ENCODE data around the gene IPO8.
A peak's percentile ranks its signal among the peaks of the same experiment; 100 is the strongest.

IPO8 gene

DNA sequence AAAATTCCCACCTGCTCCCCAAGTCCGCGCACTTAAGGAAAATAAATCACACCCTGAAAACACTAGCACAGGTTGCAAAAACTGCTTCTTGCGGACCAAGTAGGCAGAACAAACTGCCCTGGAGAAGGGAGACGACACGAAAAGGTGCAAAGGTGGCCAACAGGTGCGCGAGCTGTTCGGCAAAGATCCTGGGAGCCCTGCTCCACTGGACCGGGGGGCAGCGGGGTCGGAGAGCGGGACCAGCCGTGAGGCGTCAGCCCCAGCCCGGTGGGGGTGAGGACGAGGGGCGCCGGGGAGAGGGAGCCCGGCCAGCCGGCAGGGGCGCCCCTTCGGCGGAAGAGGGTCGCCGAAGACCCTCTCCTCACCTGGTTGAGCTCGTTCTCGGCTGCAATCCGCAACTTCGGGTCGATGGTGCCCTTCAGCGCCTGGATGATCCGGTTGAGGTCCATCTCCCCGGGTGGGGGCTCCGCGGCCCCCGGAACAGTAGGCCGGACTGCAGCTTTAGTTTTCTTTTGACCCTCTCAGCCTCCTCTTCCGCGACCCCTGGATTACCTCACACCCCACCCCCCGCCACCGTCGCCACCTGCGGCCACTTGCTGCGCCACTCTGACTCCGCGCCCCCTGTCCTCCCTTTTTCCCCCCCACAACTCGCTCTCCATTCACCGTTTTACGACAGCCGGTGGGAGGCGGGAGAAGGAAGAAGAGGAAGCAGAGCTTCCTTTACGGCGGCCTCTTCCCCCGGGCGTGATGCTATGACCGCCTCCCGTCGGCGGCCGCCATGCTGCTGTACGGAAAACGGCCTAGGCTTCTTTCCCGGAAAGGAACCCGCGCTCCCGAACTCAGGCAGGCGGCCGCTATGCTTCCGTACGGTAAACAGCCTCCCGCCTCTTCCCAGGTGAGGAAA is at the start of gene IPO8:
IPO8 (minus strand) TSS at position 671 of the 904 bp plus-strand sequence; CDS start at position 449, 222 bp downstream.
- DNase-seq (ENCODE audit: low read depth in 1 of 2, low spot score in 1 of 2) = peak; percentile 68 to 70

DNA sequence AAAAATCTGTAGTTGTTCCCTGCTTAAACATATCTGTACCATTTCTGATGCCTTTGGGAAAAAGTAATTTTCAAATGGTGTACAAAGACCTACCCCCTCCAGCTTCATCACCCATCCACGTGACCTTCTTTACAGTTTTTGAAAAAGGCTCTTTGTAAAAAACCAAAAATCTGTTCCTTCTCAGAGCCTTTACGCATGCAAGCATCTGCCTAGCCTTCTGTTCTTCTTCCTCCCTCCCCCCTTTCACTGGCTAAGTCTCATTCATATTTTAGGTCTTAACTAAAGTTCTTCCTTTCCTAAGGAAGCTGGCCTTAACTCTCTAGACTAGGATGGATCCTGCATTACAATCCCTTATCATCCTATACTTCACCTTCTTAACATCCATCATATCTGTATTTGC is 48.7 kb upstream of the IPO8 start:
- DNase-seq (ENCODE audit: low read depth in 1 of 2, low spot score in 1 of 2) = no peak

GRCh38 chr12:30740274-30740673 is 44.6 kb upstream of the IPO8 start:
- DNase-seq (ENCODE audit: low read depth in 1 of 2, low spot score in 1 of 2) = no peak

DNA sequence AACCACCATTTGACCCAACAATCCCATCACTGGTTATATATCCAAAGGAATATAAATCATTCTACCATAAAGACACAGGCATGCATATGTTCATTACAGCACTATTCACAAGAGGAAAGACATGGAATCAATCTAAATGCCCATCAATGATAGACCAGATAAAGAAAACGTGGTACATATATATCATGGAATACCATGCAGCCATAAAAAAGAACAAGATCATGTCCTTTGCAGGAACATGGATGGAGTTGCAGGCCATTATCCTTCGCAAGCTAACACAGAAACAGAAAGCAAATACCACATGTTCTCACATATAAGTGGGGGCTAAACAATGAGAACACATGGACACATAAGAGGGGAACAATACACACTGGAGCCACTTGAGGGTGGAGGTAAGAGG is 43.4 kb upstream of the IPO8 start:
- DNase-seq (ENCODE audit: low read depth in 1 of 2, low spot score in 1 of 2) = no peak

- DNase-seq (ENCODE audit: low read depth in 1 of 2, low spot score in 1 of 2) = no peak
Observed at GRCh38 chr12:30732954-30733637, 37.4 kb upstream of the IPO8 start.

DNA sequence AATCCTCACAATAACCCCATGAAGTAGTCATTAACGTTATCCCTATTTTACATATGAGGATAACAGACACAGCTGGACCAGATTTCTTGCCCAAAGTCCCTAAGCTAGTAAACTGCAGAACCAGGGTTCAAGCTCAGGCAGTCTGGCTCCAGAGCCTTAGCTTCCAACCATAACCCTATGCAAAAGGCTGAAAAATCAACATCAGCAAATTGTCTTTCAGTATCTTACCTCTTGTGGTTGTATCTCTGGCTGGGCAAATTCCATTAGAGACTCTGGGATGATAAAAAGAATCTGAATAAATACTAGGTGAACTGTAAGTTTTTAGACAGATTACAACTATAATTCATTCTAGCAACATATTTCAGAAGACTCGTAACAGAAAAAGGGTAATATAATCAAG is 34.3 kb upstream of the IPO8 start:
- no peak for DNase-seq (ENCODE audit: low read depth in 1 of 2, low spot score in 1 of 2)

DNA sequence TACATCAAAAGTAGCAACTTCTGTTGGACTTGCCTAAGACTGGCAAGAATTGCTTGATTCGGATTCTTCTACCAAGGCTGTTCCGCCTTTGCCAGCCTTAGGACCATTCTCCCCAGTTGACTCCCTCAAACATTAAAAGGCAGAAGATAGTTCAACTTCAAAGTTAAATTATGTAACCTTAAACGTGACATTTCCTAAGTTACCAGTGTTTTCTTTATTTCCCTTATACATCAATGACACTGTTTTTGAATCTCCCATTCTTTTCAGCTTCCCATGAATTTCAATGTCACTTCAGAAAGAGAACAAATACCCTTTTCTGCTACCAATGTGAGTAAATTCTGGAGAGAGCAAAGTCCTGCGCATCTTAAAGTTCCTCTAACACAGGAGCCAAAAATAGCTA is 33.9 kb upstream of the IPO8 start:
- DNase-seq (ENCODE audit: low read depth in 1 of 2, low spot score in 1 of 2) = no peak

GRCh38 chr12:30726647-30727046 is 31.0 kb upstream of the IPO8 start:
- DNase-seq (ENCODE audit: low read depth in 1 of 2, low spot score in 1 of 2) = no peak

DNA sequence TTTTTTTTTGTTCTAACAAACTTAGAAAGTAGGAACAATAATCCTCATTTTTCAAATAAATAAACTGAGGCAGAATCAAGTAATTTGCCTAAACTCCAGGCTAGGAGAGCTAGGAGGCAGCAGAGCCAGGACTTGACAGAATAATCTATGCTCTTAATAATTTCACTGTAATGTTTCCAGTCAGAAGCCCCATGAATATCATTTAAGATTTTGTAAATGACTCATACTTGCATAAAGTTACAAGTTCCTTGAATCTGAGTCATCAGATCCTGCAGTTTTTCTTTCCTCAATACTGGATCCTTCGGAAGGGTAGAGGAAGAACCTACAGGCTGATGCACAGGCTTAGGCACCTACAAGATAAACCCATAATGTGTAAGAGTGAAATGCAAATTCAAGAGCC is 30.1 kb upstream of the IPO8 start:
- no peak for DNase-seq (ENCODE audit: low read depth in 1 of 2, low spot score in 1 of 2)

GRCh38 chr12:30719060-30719459 is 23.4 kb upstream of the IPO8 start:
- no peak for DNase-seq (ENCODE audit: low read depth in 1 of 2, low spot score in 1 of 2)

GRCh38 chr12:30707613-30708342 is 12.1 kb upstream of the IPO8 start:
- no peak for DNase-seq (ENCODE audit: low read depth in 1 of 2, low spot score in 1 of 2)

DNA sequence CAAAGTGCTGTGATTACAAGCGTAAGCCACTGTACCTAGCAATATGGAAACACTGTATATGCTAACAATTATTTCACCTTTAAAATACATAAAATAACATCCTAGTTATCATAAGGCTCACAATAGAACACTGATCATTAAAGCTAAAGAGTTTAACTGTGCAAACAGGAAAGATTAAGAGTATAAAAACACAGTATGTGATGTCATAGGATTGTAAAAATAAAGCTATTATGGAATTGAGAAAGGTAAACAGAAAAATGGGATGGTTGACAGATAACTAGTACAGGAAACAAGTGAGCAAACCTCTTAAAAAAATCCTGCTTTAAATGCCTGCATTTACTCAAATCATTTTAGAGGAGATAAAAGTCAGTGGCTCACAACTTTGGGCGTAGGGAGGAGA is 10.8 kb upstream of the IPO8 start:
- no peak for DNase-seq (ENCODE audit: low read depth in 1 of 2, low spot score in 1 of 2)

- no peak for DNase-seq (ENCODE audit: low read depth in 1 of 2, low spot score in 1 of 2)
Observed at GRCh38 chr12:30701056-30701455, 5.4 kb upstream of the IPO8 start.

- DNase-seq (ENCODE audit: low read depth in 1 of 2, low spot score in 1 of 2) = no peak
Observed at GRCh38 chr12:30700216-30700900, 4.7 kb upstream of the IPO8 start.

- no peak for DNase-seq (ENCODE audit: low read depth in 1 of 2, low spot score in 1 of 2)
Observed at GRCh38 chr12:30698346-30698745, 2.7 kb upstream of the IPO8 start.

DNA sequence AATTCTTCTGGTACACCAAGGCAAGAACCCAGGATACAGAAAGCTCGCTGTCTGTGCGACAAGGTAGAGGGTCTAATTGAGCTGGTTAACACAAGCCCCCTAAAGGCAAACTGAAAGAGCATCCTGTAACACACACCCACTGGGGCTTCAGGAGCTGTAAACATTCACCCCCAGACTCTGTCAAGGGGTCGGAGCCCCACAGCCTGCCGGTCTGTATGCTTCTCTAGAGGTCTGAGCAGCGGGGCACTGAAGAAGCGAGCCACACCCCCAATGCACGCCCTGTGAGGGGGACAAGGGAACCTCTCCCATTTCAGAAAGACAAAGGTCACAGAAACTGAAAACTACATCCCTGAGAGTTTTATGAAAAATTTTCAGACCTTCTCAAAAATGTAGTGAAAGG is 1.3 kb upstream of the IPO8 start:
- DNase-seq (ENCODE audit: low read depth in 1 of 2, low spot score in 1 of 2) = no peak

DNA sequence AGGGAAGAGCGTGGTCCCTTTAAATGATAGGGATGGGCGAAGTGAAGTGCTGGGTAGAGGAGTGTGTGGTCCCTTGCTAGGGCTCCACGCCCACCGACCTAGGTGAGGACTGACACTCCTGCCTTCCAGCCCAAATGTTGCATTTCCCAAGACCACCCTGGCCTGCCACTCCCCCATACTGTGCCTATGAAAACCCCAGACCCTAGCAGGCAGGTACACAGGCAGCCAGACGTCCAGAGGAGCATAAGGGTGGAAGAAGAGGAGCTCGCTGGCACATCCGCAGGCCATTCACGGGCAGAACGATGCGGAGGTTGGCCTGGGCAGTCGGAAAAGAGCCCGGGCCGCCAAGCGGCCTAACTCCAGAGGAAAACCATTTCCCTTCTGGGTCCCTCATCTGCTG is 817 bp upstream of the IPO8 start:
- DNase-seq (ENCODE audit: low read depth in 1 of 2, low spot score in 1 of 2) = no peak

- no peak for DNase-seq (ENCODE audit: low read depth in 1 of 2, low spot score in 1 of 2)
Observed at GRCh38 chr12:30696103-30696408, 387 bp upstream of the IPO8 start.

DNA sequence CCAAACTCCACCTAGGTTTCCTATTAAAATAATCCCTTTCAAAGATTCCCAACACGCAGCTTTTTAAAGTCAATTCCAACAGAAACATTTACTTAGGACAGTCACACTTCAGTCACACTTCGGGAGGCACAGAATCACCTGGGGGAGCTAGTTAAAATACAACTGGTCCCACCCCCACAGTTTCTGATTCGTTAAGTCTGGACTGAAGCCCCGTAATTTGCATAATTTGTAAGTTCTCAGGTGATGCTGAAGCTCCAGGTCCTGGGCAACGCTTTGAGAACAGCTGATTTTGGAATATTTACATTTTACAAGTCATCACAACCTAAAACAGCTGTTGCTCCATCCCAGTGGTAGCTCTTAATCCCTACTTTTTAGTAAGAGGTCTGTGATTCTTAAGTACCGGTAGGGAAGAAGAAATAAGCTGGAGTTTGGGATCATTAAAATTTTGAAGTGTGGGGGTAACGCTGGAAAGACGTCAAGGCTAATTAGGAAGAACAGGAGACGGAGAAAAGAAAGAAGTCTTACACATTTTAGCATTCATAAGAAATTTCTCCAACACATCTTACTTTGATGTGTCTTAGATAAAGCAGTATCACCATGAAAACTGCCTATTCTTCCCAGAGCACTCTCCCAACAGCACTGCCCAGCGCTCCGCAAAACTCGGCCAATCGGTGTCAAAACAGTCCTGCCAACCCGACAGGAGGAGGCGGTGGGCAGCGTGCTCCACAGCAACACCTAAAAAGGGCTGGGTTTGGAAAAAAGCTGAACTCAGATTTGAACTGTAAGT is 1.1 kb downstream of the IPO8 start:
- DNase-seq (ENCODE audit: low read depth in 1 of 2, low spot score in 1 of 2) = no peak

- no peak for DNase-seq (ENCODE audit: low read depth in 1 of 2, low spot score in 1 of 2)
Observed at GRCh38 chr12:30692470-30692869, 3.2 kb downstream of the IPO8 start.

Data from activated T-helper 1 cell treated with anti-CD3 and anti-CD28 coated beads, Interleukin-2, amount 50 U/mL, for 16 hours (primary cell).